Neural cell (in vitro differentiated cells): ENCODE results near the gene YKT6.

Experiments used
- EZH2 ChIP-seq: fragments of 200-600, 300-800 bp; shearing (Covaris generic), sonication (generic); IDR thresholded peaks from 2 replicates; pipeline ENCODE4 v1.6.1; 2014; ENCODE audit warnings: antibody characterized with exemption, low read length, borderline replicate concordance, mild to moderate bottlenecking; ENCODE audit not compliant: insufficient read depth, poor library complexity, severe bottlenecking
- POLR2AphosphoS5 ChIP-seq: IDR thresholded peaks from 2 replicates; pipeline ENCODE4 v1.6.1; 2012
- SMC3 ChIP-seq: fragments of 450-650 bp; conservative IDR thresholded peaks from 2 replicates; pipeline ENCODE4 v1.6.1; 2014; ENCODE audit warnings: antibody characterized with exemption, mild to moderate bottlenecking, moderate library complexity; ENCODE audit not compliant: poor library complexity
- TF ChIP-seq, protein P1 (sequence below): IDR thresholded peaks from 2 replicates; pipeline ENCODE4 v1.6.1; 2012; ENCODE audit warnings: borderline replicate concordance
- TF ChIP-seq, protein P2 (sequence below): fragments of 450-650 bp; IDR thresholded peaks from 2 replicates; pipeline ENCODE4 v1.5.1; 2014; ENCODE audit warnings: antibody characterized with exemption, mild to moderate bottlenecking, moderate library complexity; ENCODE audit not compliant: poor library complexity, severe bottlenecking

DNA sequence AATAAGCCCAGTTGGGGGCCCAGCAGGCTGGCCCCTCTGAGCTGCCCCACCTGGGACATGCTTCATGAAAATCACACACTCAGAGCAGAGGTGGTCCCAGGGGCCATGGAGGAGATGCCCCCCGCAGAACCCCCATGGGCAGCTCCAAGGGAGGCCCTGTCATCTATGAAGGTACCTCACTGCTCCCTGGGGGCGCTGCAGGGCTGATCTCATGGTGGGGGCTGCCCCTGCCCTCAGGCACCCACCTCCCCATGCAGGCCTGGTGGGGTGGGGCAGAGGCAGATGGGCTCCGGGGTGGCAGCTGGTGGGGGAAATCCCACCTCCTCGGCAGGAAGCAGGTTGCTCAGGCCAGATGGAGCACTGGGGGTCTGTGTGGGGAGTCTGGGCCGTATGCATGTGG, 60.5 kb downstream of the YKT6 start:
- TF ChIP-seq EZH2 (no peak), POLR2AphosphoS5 (no peak), SMC3 (no peak)
- TF ChIP-seq, protein P1, sequence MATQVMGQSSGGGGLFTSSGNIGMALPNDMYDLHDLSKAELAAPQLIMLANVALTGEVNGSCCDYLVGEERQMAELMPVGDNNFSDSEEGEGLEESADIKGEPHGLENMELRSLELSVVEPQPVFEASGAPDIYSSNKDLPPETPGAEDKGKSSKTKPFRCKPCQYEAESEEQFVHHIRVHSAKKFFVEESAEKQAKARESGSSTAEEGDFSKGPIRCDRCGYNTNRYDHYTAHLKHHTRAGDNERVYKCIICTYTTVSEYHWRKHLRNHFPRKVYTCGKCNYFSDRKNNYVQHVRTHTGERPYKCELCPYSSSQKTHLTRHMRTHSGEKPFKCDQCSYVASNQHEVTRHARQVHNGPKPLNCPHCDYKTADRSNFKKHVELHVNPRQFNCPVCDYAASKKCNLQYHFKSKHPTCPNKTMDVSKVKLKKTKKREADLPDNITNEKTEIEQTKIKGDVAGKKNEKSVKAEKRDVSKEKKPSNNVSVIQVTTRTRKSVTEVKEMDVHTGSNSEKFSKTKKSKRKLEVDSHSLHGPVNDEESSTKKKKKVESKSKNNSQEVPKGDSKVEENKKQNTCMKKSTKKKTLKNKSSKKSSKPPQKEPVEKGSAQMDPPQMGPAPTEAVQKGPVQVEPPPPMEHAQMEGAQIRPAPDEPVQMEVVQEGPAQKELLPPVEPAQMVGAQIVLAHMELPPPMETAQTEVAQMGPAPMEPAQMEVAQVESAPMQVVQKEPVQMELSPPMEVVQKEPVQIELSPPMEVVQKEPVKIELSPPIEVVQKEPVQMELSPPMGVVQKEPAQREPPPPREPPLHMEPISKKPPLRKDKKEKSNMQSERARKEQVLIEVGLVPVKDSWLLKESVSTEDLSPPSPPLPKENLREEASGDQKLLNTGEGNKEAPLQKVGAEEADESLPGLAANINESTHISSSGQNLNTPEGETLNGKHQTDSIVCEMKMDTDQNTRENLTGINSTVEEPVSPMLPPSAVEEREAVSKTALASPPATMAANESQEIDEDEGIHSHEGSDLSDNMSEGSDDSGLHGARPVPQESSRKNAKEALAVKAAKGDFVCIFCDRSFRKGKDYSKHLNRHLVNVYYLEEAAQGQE: no peak
- TF ChIP-seq, protein P2, sequence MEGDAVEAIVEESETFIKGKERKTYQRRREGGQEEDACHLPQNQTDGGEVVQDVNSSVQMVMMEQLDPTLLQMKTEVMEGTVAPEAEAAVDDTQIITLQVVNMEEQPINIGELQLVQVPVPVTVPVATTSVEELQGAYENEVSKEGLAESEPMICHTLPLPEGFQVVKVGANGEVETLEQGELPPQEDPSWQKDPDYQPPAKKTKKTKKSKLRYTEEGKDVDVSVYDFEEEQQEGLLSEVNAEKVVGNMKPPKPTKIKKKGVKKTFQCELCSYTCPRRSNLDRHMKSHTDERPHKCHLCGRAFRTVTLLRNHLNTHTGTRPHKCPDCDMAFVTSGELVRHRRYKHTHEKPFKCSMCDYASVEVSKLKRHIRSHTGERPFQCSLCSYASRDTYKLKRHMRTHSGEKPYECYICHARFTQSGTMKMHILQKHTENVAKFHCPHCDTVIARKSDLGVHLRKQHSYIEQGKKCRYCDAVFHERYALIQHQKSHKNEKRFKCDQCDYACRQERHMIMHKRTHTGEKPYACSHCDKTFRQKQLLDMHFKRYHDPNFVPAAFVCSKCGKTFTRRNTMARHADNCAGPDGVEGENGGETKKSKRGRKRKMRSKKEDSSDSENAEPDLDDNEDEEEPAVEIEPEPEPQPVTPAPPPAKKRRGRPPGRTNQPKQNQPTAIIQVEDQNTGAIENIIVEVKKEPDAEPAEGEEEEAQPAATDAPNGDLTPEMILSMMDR: no peak
